ENCODE results near the gene COL6A5.
"Not testable (repeated sequence)": the region's sequence is repeated elsewhere in the genome, so short reads cannot be mapped to it uniquely, and the experiment has no call there.

COL6A5 gene

GRCh38 chr3:130386604-130387263 lies 41.3 kb downstream of the COL6A5 start:
- DNase-seq, result no peak

- no peak for DNase-seq
Measured at GRCh38 chr3:130389743-130390478, 44.4 kb downstream of the COL6A5 start.

GRCh38 chr3:130392266-130392665 lies 46.8 kb downstream of the COL6A5 start:
- no peak for DNase-seq

GRCh38 chr3:130393594-130393993 lies 48.1 kb downstream of the COL6A5 start:
- no peak for DNase-seq

- no peak for DNase-seq
Measured at GRCh38 chr3:130395331-130395730, 49.9 kb downstream of the COL6A5 start.

- DNase-seq, result no peak
Measured at GRCh38 chr3:130395916-130396315, 50.4 kb downstream of the COL6A5 start.

- no peak for DNase-seq
Measured at GRCh38 chr3:130404401-130404800, 58.9 kb downstream of the COL6A5 start.

GRCh38 chr3:130405956-130406355 lies 60.5 kb downstream of the COL6A5 start:
- DNase-seq, result no peak

- DNase-seq, result not testable (repeated sequence)
Measured at GRCh38 chr3:130408253-130408652, 62.8 kb downstream of the COL6A5 start.

GRCh38 chr3:130411320-130411719 lies 65.8 kb downstream of the COL6A5 start:
- no peak for DNase-seq

- DNase-seq, result no peak
Measured at GRCh38 chr3:130412991-130413560, 67.6 kb downstream of the COL6A5 start.

- DNase-seq, result no peak
Measured at GRCh38 chr3:130414457-130414856, 69.0 kb downstream of the COL6A5 start.

- DNase-seq, result no peak
Measured at GRCh38 chr3:130420466-130420865, 75.0 kb downstream of the COL6A5 start.

- no peak for DNase-seq
Measured at GRCh38 chr3:130423064-130423463, 77.6 kb downstream of the COL6A5 start.

- DNase-seq, result no peak
Measured at GRCh38 chr3:130424837-130425236, 79.4 kb downstream of the COL6A5 start.

- no peak for DNase-seq
Measured at GRCh38 chr3:130425484-130425883, 80.0 kb downstream of the COL6A5 start.

GRCh38 chr3:130426206-130426605 lies 80.7 kb downstream of the COL6A5 start:
- no peak for DNase-seq

- no peak for DNase-seq
Measured at GRCh38 chr3:130428871-130429712, 83.6 kb downstream of the COL6A5 start.

GRCh38 chr3:130429713-130430023 lies 84.2 kb downstream of the COL6A5 start:
- DNase-seq, result no peak

- DNase-seq, result no peak
Measured at GRCh38 chr3:130430266-130430665, 84.8 kb downstream of the COL6A5 start.

GRCh38 chr3:130432086-130432485 lies 86.6 kb downstream of the COL6A5 start:
- not testable (repeated sequence) for DNase-seq

- DNase-seq, result no peak
Measured at GRCh38 chr3:130433306-130433705, 87.8 kb downstream of the COL6A5 start.

- no peak for DNase-seq
Measured at GRCh38 chr3:130442284-130442683, 96.8 kb downstream of the COL6A5 start.
